Measurements from ENCODE around the gene HS2ST1. TPM values are rescaled to one million over a fixed set of nuclear protein-coding genes. Genes with fewer than 3 reads are reported as not detected.
A peak's percentile ranks its signal among the peaks of the same experiment; 100 is the strongest.
"Not testable (repeated sequence)": the region's sequence is repeated elsewhere in the genome, so short reads cannot be mapped to it uniquely, and the experiment has no call there.

Gene HS2ST1
- total RNA-seq, 2 experiments from 2014 or later = 16.8 to 21.6 TPM

GRCh38 chr1:87017998-87018672 is 103.7 kb downstream of the HS2ST1 start:
- no peak for TF ChIP-seq CTCF (IDR thresholded peaks at IDR 0.05)
- H3K27ac Mint-ChIP-seq = no peak overlapping the region
- intact Hi-C loops (cut with micrococcal nuclease) = no loop called here
- no peak for DNase-seq
- CTCF ChIA-PET = interaction anchor here (1.2 kb wide), 1 partner anchor 17 kb away, joined by 4 read pairs; no protein-coding TSS in a partner anchor
- H3K9me3 Mint-ChIP-seq = peaks cover 15% of the 10 kb centered on the region
- ATAC-seq = no peak
- no peaks in the 10 kb centered on the region for H3K27me3 Mint-ChIP-seq
- POLR2A ChIA-PET = no interaction called here
- H3K4me1 Mint-ChIP-seq (ENCODE audit: low read depth) = no peaks in the 10 kb centered on the region
- H3K4me3 Mint-ChIP-seq = no peak overlapping the region
- peaks cover 12% of the 10 kb centered on the region for H3K36me3 Mint-ChIP-seq (ENCODE audit: low read depth)

GRCh38 chr1:87023326-87023725 is 108.9 kb downstream of the HS2ST1 start:
- DNase-seq = no peak
- ChIA-PET CTCF (no interaction called here), POLR2A (no interaction called here)
- Mint-ChIP-seq H3K9me3 (no peaks in the 10 kb centered on the region), H3K27me3 (no peaks in the 10 kb centered on the region), H3K4me3 (no peak overlapping the region), H3K27ac (no peak overlapping the region), H3K36me3 (ENCODE audit: low read depth) (no peaks in the 10 kb centered on the region), H3K4me1 (ENCODE audit: low read depth) (no peaks in the 10 kb centered on the region)
- intact Hi-C loops (cut with micrococcal nuclease) = no loop called here
- no peak for ATAC-seq
- TF ChIP-seq CTCF (IDR thresholded peaks at IDR 0.05) = no peak

- ATAC-seq (peak; percentile 24), DNase-seq (no peak)
- H3K4me1 Mint-ChIP-seq (ENCODE audit: low read depth) = no peaks in the 10 kb centered on the region
- no peak overlapping the region for H3K4me3 Mint-ChIP-seq
- H3K27me3 Mint-ChIP-seq = no peaks in the 10 kb centered on the region
- no peak for TF ChIP-seq CTCF (IDR thresholded peaks at IDR 0.05)
- CTCF ChIA-PET = no interaction called here
- H3K27ac Mint-ChIP-seq = no peak overlapping the region
- no peaks in the 10 kb centered on the region for H3K36me3 Mint-ChIP-seq (ENCODE audit: low read depth)
- intact Hi-C loops (cut with micrococcal nuclease) = no loop called here
- no peaks in the 10 kb centered on the region for H3K9me3 Mint-ChIP-seq
- POLR2A ChIA-PET = no interaction called here
Observed at GRCh38 chr1:87024936-87025540, 110.6 kb downstream of the HS2ST1 start.

GRCh38 chr1:87027561-87027960 is 113.1 kb downstream of the HS2ST1 start:
- ATAC-seq; CTCF ChIA-PET; H3K9me3 Mint-ChIP-seq; H3K4me3 Mint-ChIP-seq; DNase-seq; intact Hi-C loops (cut with micrococcal nuclease); H3K27ac Mint-ChIP-seq; H3K36me3 Mint-ChIP-seq (ENCODE audit: low read depth); H3K27me3 Mint-ChIP-seq; POLR2A ChIA-PET; H3K4me1 Mint-ChIP-seq (ENCODE audit: low read depth): not testable (repeated sequence)

GRCh38 chr1:87028576-87028975 is 114.1 kb downstream of the HS2ST1 start:
- Mint-ChIP-seq H3K9me3 (no peaks in the 10 kb centered on the region), H3K27me3 (no peaks in the 10 kb centered on the region), H3K4me1 (ENCODE audit: low read depth) (no peaks in the 10 kb centered on the region), H3K27ac (no peak overlapping the region), H3K4me3 (no peak overlapping the region), H3K36me3 (ENCODE audit: low read depth) (no peaks in the 10 kb centered on the region)
- intact Hi-C loops (cut with micrococcal nuclease) = no loop called here
- no peak for DNase-seq
- no peak for ATAC-seq
- CTCF ChIA-PET = no interaction called here
- POLR2A ChIA-PET = no interaction called here
- TF ChIP-seq CTCF (IDR thresholded peaks at IDR 0.05) = no peak
